K562 (cell line): Measurements from ENCODE around the gene CERS4. TPM values are rescaled to one million over a fixed set of nuclear protein-coding genes. Genes with fewer than 3 reads are reported as not detected.

Source experiments
- IRF2 ChIP-seq: sonication (generic); formaldehyde crosslinking; IDR thresholded peaks from 2 replicates; pipeline ENCODE4 v1.8.1; 2022; ENCODE audit warnings: mild to moderate bottlenecking, missing genetic modification reagents
- KAT2B ChIP-seq: IDR thresholded peaks from one replicate; pipeline ENCODE4 v1.6.1; 2012; ENCODE audit warnings: low read depth, mild to moderate bottlenecking, control low read depth, inconsistent platforms, low read length, moderate library complexity
- MEIS2 ChIP-seq: fragments of 450-650 bp; IDR thresholded peaks from 2 replicates; pipeline ENCODE4 v1.6.1; 2014; ENCODE audit warnings: mild to moderate bottlenecking; ENCODE audit not compliant: partially characterized antibody
- SRSF9 ChIP-seq: fragments of 200-400 bp; formaldehyde crosslinking; IDR thresholded peaks from 2 replicates; pipeline ENCODE4 v1.6.1; 2017; ENCODE audit warnings: low read depth, low read length, borderline replicate concordance
- ZFP30 ChIP-seq: fragments of 250-450 bp; sonication (Bioruptor Pico); IDR thresholded peaks from 2 replicates; pipeline ENCODE4 v1.8.0; 2022; ENCODE audit warnings: moderate library complexity, mild to moderate bottlenecking, inconsistent platforms, borderline replicate concordance
- polyA plus RNA-seq, 8 experiments: library from polyadenylated mRNA; depleted of rRNA in 4 of 8; stranded (reverse) in 5 of 8; unstranded in 3 of 8; fragments of >200 nt; fragmentation: Nextera tagmentation in 2 of 8; fragmentation: Illumina TruSeq in 1 of 8; extraction: Ambion mirVana in 2 of 8; extraction: Trizol in 1 of 8; gene quantifications; 2 replicates each; pipeline versions ENCODE4 v1.2.1 to v1.2.3, GENCODE V29; 2011 to 2014; ENCODE audit warnings: inconsistent platforms in 1 of 8, missing spikeins in 1 of 8
- total RNA-seq, 7 experiments: library from RNA; depleted of rRNA in 6 of 7; stranded (reverse); fragments of >200 nt in 6 of 7; fragmentation: Illumina TruSeq in 2 of 7; extraction: Trizol in 2 of 7; gene quantifications; 2 replicates each; pipeline versions ENCODE4 v1.2.1 to v1.2.3, GENCODE V29; 2011 to 2021; ENCODE audit warnings: low replicate concordance in 1 of 7
- TF ChIP-seq, protein P1 (sequence below): fragments of 250-450 bp; sonication (Bioruptor Pico); IDR thresholded peaks from 2 replicates; pipeline ENCODE4 v1.5.0; 2021; ENCODE audit warnings: mild to moderate bottlenecking, moderate library complexity
- TF ChIP-seq, protein P2 (sequence below): fragments of 200-600 bp; sonication (generic); IDR thresholded peaks from one replicate; pipeline ENCODE4 v1.6.1; 2012; ENCODE audit warnings: mild to moderate bottlenecking, low read depth, low read length, inconsistent platforms
- TF ChIP-seq, protein P3 (sequence below): fragments of 250-450 bp; sonication (Bioruptor Pico); IDR thresholded peaks from 2 replicates; pipeline ENCODE4 v1.4.0; 2020; ENCODE audit warnings: mild to moderate bottlenecking, moderate library complexity, borderline replicate concordance

Gene CERS4
- total and polyA plus RNA-seq, 9 of the 15 experiments (the other 6 are each of a cell fraction or from before 2014, with no cell fraction given) = 0.14 to 4.4 (median 2.9) TPM; not detected in 1

DNA sequence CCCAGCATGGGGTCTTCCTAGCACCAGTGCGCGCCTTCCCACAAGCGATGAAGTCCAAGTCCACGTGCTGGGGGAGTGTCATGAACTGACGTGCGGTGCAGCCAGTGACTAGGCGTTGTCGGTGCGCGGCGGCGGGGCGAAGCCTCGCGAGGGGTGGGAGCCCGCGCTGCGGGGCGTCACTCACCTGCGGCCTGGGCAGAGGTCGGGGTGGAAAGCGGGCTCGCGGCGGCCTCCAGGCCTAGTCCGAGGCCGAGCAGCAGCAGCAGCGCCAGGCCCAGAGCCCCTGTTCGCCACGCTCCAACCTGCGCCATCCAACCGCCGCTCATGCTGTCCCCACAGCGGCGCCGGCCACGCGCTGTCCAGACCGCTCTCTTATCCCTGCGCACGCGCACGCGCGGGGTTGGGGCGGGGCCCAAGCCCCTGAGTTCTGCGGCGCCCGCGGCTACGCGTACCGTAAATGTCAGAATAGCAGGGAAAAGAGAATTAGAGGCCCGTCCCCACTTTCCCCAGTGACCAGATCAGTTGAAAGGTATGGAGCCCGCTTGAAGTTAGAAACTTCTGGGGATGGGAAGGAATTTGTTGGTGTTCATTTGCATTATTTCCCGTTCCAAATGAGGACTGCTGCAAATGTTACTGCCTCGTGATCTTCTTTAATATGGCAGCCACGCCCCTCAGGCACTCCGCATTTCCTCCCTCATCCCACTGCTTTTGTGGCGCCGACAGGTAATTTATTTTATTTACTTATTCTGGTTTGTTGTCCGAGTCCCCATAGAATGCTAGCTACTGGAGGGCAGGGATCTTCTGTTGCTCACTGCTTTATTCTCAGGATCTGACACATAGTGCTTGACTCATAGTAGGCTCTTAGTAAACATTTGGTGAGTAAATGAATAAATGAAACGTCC is 99.0 kb downstream of the CERS4 start, which contains the start of gene CD320 (continued):
- TF ChIP-seq, protein P1, sequence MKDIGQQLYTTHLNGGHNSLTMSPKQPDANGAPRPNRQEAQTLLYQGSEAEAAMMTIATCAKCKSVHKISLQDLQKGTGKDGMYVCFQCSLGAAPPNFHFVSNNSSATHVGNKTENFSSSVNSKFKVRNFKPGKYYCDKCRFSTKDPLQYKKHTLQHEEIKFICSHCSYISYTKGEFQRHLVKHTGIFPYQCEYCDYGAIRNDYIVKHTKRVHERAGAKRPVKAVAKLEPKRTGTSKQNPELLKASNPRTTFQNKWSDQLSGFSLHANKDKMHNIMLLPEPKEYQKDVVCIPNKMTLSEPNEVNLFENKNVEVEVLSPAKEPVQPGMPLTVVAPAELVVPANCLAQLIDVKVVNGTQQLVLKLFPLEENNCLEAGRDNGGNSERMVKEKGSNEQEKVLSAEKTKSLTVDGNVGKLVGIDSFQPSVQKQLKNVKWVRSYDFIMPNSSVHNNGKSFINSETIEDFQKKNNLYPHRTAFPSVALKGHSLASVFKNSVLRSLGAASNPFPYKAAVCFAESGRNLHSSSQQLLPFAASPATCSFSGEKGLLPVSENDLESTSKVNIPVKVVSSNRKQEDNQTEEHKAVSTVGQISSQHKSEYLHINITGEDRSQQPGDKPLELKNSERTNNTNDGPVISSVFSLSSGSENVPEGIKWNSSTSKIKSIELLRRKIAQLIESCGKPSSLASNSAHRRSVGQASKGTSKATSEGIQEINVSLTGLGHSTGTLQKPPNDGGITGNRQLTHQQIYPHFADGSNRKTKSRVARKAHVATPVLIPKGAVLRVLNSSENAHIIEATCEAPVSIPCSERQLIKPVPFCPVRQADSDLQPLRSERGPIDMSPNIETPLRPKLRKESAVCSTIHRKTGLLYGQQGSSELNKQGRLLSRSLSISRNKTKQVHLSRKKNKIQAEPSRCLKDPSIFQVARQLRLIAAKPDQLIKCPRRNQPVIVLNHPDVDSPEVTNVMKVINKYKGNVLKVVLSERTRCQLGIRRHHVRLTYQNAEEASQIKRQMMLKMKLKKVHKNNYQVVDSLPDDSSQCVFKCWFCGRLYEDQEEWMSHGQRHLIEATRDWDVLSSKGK (CRISPR knock-in tag) = no peak
- TF ChIP-seq MEIS2 (peak; percentile 87), KAT2B (no peak), IRF2 (CRISPR knock-in tag) (no peak), SRSF9 (no peak), ZFP30 (no peak)
- TF ChIP-seq, protein P2, sequence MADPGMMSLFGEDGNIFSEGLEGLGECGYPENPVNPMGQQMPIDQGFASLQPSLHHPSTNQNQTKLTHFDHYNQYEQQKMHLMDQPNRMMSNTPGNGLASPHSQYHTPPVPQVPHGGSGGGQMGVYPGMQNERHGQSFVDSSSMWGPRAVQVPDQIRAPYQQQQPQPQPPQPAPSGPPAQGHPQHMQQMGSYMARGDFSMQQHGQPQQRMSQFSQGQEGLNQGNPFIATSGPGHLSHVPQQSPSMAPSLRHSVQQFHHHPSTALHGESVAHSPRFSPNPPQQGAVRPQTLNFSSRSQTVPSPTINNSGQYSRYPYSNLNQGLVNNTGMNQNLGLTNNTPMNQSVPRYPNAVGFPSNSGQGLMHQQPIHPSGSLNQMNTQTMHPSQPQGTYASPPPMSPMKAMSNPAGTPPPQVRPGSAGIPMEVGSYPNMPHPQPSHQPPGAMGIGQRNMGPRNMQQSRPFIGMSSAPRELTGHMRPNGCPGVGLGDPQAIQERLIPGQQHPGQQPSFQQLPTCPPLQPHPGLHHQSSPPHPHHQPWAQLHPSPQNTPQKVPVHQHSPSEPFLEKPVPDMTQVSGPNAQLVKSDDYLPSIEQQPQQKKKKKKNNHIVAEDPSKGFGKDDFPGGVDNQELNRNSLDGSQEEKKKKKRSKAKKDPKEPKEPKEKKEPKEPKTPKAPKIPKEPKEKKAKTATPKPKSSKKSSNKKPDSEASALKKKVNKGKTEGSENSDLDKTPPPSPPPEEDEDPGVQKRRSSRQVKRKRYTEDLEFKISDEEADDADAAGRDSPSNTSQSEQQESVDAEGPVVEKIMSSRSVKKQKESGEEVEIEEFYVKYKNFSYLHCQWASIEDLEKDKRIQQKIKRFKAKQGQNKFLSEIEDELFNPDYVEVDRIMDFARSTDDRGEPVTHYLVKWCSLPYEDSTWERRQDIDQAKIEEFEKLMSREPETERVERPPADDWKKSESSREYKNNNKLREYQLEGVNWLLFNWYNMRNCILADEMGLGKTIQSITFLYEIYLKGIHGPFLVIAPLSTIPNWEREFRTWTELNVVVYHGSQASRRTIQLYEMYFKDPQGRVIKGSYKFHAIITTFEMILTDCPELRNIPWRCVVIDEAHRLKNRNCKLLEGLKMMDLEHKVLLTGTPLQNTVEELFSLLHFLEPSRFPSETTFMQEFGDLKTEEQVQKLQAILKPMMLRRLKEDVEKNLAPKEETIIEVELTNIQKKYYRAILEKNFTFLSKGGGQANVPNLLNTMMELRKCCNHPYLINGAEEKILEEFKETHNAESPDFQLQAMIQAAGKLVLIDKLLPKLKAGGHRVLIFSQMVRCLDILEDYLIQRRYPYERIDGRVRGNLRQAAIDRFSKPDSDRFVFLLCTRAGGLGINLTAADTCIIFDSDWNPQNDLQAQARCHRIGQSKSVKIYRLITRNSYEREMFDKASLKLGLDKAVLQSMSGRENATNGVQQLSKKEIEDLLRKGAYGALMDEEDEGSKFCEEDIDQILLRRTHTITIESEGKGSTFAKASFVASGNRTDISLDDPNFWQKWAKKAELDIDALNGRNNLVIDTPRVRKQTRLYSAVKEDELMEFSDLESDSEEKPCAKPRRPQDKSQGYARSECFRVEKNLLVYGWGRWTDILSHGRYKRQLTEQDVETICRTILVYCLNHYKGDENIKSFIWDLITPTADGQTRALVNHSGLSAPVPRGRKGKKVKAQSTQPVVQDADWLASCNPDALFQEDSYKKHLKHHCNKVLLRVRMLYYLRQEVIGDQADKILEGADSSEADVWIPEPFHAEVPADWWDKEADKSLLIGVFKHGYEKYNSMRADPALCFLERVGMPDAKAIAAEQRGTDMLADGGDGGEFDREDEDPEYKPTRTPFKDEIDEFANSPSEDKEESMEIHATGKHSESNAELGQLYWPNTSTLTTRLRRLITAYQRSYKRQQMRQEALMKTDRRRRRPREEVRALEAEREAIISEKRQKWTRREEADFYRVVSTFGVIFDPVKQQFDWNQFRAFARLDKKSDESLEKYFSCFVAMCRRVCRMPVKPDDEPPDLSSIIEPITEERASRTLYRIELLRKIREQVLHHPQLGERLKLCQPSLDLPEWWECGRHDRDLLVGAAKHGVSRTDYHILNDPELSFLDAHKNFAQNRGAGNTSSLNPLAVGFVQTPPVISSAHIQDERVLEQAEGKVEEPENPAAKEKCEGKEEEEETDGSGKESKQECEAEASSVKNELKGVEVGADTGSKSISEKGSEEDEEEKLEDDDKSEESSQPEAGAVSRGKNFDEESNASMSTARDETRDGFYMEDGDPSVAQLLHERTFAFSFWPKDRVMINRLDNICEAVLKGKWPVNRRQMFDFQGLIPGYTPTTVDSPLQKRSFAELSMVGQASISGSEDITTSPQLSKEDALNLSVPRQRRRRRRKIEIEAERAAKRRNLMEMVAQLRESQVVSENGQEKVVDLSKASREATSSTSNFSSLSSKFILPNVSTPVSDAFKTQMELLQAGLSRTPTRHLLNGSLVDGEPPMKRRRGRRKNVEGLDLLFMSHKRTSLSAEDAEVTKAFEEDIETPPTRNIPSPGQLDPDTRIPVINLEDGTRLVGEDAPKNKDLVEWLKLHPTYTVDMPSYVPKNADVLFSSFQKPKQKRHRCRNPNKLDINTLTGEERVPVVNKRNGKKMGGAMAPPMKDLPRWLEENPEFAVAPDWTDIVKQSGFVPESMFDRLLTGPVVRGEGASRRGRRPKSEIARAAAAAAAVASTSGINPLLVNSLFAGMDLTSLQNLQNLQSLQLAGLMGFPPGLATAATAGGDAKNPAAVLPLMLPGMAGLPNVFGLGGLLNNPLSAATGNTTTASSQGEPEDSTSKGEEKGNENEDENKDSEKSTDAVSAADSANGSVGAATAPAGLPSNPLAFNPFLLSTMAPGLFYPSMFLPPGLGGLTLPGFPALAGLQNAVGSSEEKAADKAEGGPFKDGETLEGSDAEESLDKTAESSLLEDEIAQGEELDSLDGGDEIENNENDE = peak; percentile 99
- TF ChIP-seq, protein P3, sequence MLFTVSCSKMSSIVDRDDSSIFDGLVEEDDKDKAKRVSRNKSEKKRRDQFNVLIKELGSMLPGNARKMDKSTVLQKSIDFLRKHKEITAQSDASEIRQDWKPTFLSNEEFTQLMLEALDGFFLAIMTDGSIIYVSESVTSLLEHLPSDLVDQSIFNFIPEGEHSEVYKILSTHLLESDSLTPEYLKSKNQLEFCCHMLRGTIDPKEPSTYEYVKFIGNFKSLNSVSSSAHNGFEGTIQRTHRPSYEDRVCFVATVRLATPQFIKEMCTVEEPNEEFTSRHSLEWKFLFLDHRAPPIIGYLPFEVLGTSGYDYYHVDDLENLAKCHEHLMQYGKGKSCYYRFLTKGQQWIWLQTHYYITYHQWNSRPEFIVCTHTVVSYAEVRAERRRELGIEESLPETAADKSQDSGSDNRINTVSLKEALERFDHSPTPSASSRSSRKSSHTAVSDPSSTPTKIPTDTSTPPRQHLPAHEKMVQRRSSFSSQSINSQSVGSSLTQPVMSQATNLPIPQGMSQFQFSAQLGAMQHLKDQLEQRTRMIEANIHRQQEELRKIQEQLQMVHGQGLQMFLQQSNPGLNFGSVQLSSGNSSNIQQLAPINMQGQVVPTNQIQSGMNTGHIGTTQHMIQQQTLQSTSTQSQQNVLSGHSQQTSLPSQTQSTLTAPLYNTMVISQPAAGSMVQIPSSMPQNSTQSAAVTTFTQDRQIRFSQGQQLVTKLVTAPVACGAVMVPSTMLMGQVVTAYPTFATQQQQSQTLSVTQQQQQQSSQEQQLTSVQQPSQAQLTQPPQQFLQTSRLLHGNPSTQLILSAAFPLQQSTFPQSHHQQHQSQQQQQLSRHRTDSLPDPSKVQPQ = 0 out of 2 replicates have a peak, but pooled peaks have one; percentile 74
